SU-DHL-6 (cell line): ENCODE data around the gene MAF.

Experiments
- CTCF ChIP-seq: fragments of 200-600 bp; sonication (generic); IDR thresholded peaks from one replicate; pipeline ENCODE4 v1.5.1; 2017; ENCODE audit warnings: antibody characterized with exemption, mild to moderate bottlenecking, low read length, moderate library complexity; ENCODE audit not compliant: insufficient read depth, poor library complexity, severe bottlenecking
- EZH2phosphoT487 ChIP-seq: fragments of 200-600 bp; sonication (generic), shearing (Covaris generic); conservative IDR thresholded peaks from 2 replicates; pipeline ENCODE4 v1.6.1; 2018; ENCODE audit warnings: mild to moderate bottlenecking, antibody characterized with exemption, low read length, moderate library complexity, mixed read lengths

- TF ChIP-seq CTCF (no peak), EZH2phosphoT487 (no peak)
Observed at GRCh38 chr16:79605999-79606398, 5.5 kb upstream of the MAF start.
